ENCODE results near the gene CRYL1.

The CRYL1 gene

DNA sequence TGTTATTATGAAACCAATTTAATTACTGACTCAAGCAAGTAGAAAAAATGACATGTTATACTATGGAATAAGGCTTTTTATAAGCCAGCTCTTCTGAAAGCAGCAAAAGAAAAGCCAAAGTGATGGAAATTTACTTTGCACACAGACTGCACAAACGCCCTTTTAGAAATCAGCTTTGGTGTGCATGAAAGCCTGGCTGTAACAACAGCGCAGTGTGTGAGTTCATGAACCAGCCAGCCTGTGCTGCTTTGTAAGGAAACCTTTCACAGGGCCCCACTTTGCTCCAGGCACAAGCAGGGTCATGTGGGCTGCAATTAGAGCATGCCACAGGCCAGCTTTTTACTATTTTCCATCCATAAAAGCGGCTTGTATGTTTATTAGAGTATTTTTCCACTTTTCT is 27.7 kb upstream of the CRYL1 start:
- TF ChIP-seq TRIM28 (IDR thresholded peaks at IDR 0.05; ENCODE audit: borderline replicate concordance, low read length) (peak; percentile 47; the same call in 1 of the 2 replicates), SETDB1 (IDR thresholded peaks at IDR 0.05; ENCODE audit: insufficient read length, low read length) (no peak), ZNF19 (tag by site-specific recombination; IDR thresholded peaks at IDR 0.05; ENCODE audit: low read depth) (no peak)
- H3K36me3 ChIP-seq (ENCODE audit: control insufficient read depth in 2 of 2, insufficient read depth in 1 of 2, low read length in 2 of 2), result no peaks in the 10 kb centered on the region
- no peaks in the 10 kb centered on the region for H3K9me3 ChIP-seq (ENCODE audit: control insufficient read depth, insufficient read depth, low read depth, low read length)
- H3K27ac ChIP-seq (ENCODE audit: extremely low read depth, low read depth, low read length), result no peak overlapping the region
- POLR2A ChIA-PET, result no interaction called here
- no peaks in the 10 kb centered on the region for H3K4me1 ChIP-seq (ENCODE audit: control insufficient read depth, insufficient read depth, low read length)
- no peak overlapping the region for H3K4me3 ChIP-seq (ENCODE audit: low read depth, low read length)
- CTCF ChIA-PET, result interaction anchor here (0.6 kb wide), 1 partner anchor 203 kb away, joined by 3 read pairs; no protein-coding TSS in a partner anchor

DNA sequence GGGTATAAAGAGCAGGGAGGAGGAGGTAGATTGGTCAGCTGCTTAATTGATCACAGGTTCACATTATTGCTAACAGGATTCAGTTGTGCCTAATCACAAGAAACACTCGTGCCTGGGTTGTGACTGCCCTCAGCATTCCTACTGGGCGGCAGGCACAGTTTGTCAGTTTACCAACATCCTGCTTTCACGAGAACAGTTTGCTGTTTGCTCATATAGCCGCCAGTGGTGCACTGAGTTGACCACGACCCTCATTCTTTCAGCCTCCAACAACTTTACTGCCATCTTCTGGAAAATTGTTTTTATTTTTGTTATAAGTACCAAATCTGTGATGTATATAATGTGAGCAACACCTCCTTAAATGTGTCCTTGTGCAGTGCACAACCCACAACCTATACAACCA is 25.1 kb upstream of the CRYL1 start:
- ChIA-PET CTCF (interaction anchor here (0.5 to 0.6 kb wide), 2 partner anchors 368 to 670 kb away, joined by 3 read pairs; no protein-coding TSS in a partner anchor), POLR2A (no interaction called here)
- no peaks in the 10 kb centered on the region for H3K9me3 ChIP-seq (ENCODE audit: control insufficient read depth, insufficient read depth, low read depth, low read length)
- H3K4me1 ChIP-seq (ENCODE audit: control insufficient read depth, insufficient read depth, low read length), result no peaks in the 10 kb centered on the region
- H3K4me3 ChIP-seq (ENCODE audit: low read depth, low read length), result no peak overlapping the region
- H3K36me3 ChIP-seq (ENCODE audit: control insufficient read depth in 2 of 2, insufficient read depth in 1 of 2, low read length in 2 of 2), result no peaks in the 10 kb centered on the region
- no peak overlapping the region for H3K27ac ChIP-seq (ENCODE audit: extremely low read depth, low read depth, low read length)
- TF ChIP-seq ZNF426 (tag by site-specific recombination; IDR thresholded peaks at IDR 0.05) (no peak), PRDM2 (tag by site-specific recombination; IDR thresholded peaks at IDR 0.05; ENCODE audit: borderline replicate concordance) (no peak), SP7 (tag by site-specific recombination; IDR thresholded peaks at IDR 0.05) (no peak), ZNF624 (tag by site-specific recombination; IDR thresholded peaks at IDR 0.05) (no peak), ZNF404 (tag by site-specific recombination; IDR thresholded peaks at IDR 0.05) (no peak), ZNF549 (tag by site-specific recombination; IDR thresholded peaks at IDR 0.05) (no peak), GLIS1 (tag by site-specific recombination; IDR thresholded peaks at IDR 0.05) (no peak), YY1 (tag by site-specific recombination; IDR thresholded peaks at IDR 0.05) (no peak), KLF8 (tag by site-specific recombination; IDR thresholded peaks at IDR 0.05) (no peak), ZNF433 (tag by site-specific recombination; IDR thresholded peaks at IDR 0.05; ENCODE audit: low read depth) (no peak)
- TF ChIP-seq, protein P1, sequence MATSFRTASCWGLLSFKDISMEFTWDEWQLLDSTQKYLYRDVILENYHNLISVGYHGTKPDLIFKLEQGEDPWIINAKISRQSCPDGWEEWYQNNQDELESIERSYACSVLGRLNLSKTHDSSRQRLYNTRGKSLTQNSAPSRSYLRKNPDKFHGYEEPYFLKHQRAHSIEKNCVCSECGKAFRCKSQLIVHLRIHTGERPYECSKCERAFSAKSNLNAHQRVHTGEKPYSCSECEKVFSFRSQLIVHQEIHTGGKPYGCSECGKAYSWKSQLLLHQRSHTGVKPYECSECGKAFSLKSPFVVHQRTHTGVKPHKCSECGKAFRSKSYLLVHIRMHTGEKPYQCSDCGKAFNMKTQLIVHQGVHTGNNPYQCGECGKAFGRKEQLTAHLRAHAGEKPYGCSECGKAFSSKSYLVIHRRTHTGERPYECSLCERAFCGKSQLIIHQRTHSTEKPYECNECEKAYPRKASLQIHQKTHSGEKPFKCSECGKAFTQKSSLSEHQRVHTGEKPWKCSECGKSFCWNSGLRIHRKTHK (tag by site-specific recombination; IDR thresholded peaks at IDR 0.05), result no peak

DNA sequence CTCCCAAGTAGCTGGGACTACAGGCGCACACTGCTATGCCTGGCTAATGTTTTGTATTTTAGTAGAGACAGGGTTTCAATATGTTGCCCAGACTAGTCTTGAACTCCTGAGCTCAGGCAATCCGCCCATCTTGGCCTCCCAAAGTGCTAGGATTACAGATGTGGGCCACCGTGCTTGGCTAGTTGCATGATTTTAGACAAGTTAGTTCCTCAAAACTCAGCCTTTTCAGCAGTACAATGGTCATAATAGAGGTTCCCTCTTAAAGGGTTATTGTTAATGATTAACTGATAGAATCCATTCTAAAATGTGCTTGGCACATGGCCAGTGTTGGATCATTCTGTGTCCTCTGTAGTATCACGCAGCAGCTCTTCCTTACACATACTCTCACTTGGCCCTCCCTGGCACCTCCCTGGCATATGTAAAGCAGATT is 21.8 kb upstream of the CRYL1 start:
- POLR2A ChIA-PET, result no interaction called here
- CTCF ChIA-PET, result interaction anchor here (0.6 kb wide), 1 partner anchor 23 kb away, joined by 3 read pairs; no protein-coding TSS in a partner anchor
- H3K4me1 ChIP-seq (ENCODE audit: control insufficient read depth, insufficient read depth, low read length), result no peaks in the 10 kb centered on the region
- no peaks in the 10 kb centered on the region for H3K36me3 ChIP-seq (ENCODE audit: control insufficient read depth in 2 of 2, insufficient read depth in 1 of 2, low read length in 2 of 2)
- no peak overlapping the region for H3K4me3 ChIP-seq (ENCODE audit: low read depth, low read length)
- no peaks in the 10 kb centered on the region for H3K9me3 ChIP-seq (ENCODE audit: control insufficient read depth, insufficient read depth, low read depth, low read length)
- H3K27ac ChIP-seq (ENCODE audit: extremely low read depth, low read depth, low read length), result no peak overlapping the region
- TF ChIP-seq EGR2 (tag by site-specific recombination; IDR thresholded peaks at IDR 0.05; ENCODE audit: low read depth), result no peak
- no peak for TF ChIP-seq OVOL3 (tag by site-specific recombination; IDR thresholded peaks at IDR 0.05)
- TF ChIP-seq, protein P1 (tag by site-specific recombination; IDR thresholded peaks at IDR 0.05), result no peak
- TF ChIP-seq, protein P2, sequence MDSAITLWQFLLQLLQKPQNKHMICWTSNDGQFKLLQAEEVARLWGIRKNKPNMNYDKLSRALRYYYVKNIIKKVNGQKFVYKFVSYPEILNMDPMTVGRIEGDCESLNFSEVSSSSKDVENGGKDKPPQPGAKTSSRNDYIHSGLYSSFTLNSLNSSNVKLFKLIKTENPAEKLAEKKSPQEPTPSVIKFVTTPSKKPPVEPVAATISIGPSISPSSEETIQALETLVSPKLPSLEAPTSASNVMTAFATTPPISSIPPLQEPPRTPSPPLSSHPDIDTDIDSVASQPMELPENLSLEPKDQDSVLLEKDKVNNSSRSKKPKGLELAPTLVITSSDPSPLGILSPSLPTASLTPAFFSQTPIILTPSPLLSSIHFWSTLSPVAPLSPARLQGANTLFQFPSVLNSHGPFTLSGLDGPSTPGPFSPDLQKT (IDR thresholded peaks at IDR 0.05; ENCODE audit: borderline replicate concordance, low read depth, low read length), result no peak
- TF ChIP-seq YY2 (tag by site-specific recombination; IDR thresholded peaks at IDR 0.05), result no peak
- no peak for TF ChIP-seq HOXA7 (CRISPR knock-in tag; IDR thresholded peaks at IDR 0.05; ENCODE audit: borderline replicate concordance)
- TF ChIP-seq, protein P3, sequence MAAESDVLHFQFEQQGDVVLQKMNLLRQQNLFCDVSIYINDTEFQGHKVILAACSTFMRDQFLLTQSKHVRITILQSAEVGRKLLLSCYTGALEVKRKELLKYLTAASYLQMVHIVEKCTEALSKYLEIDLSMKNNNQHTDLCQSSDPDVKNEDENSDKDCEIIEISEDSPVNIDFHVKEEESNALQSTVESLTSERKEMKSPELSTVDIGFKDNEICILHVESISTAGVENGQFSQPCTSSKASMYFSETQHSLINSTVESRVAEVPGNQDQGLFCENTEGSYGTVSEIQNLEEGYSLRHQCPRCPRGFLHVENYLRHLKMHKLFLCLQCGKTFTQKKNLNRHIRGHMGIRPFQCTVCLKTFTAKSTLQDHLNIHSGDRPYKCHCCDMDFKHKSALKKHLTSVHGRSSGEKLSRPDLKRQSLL (tag by site-specific recombination; IDR thresholded peaks at IDR 0.05), result no peak
- TF ChIP-seq ZNF48 (tag by site-specific recombination; IDR thresholded peaks at IDR 0.05), result no peak
